ENCODE data around the gene KSR2. TPM values are rescaled to one million over a fixed set of nuclear protein-coding genes. Genes with fewer than 3 reads are reported as not detected.

The KSR2 gene
- total RNA-seq, 1 donor from 2014 or later, result not detected

DNA sequence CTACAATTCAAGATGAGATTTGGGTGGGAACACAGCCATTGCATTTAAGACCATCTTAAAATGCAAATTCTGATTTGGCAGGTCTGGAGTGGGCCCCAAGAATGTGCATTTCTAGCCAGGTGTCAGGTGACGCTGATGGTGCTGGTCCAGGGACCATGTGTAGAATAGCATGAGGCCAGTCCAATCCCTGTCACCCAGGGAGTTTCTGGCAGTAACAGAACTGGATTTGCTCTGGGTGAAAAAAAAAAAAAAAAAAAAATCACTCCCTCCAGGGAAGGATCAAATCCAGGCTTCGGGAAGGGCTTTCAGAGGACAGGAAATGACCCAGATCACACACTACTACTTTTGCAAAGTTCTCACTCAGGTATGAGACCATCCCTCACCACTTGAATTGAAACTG, 394.1 kb downstream of the KSR2 start:
- H3K27me3 Mint-ChIP-seq (ENCODE audit: low read depth), result peaks cover 10% of the 10 kb centered on the region
- DNase-seq (ENCODE audit: low spot score), result no peak
- TF ChIP-seq, protein P1, sequence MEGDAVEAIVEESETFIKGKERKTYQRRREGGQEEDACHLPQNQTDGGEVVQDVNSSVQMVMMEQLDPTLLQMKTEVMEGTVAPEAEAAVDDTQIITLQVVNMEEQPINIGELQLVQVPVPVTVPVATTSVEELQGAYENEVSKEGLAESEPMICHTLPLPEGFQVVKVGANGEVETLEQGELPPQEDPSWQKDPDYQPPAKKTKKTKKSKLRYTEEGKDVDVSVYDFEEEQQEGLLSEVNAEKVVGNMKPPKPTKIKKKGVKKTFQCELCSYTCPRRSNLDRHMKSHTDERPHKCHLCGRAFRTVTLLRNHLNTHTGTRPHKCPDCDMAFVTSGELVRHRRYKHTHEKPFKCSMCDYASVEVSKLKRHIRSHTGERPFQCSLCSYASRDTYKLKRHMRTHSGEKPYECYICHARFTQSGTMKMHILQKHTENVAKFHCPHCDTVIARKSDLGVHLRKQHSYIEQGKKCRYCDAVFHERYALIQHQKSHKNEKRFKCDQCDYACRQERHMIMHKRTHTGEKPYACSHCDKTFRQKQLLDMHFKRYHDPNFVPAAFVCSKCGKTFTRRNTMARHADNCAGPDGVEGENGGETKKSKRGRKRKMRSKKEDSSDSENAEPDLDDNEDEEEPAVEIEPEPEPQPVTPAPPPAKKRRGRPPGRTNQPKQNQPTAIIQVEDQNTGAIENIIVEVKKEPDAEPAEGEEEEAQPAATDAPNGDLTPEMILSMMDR (IDR thresholded peaks at IDR 0.05), result no peak
- no peaks in the 10 kb centered on the region for H3K9me3 Mint-ChIP-seq (ENCODE audit: low read depth)
- peaks cover 3% of the 10 kb centered on the region for H3K4me1 Mint-ChIP-seq (ENCODE audit: low read depth)
- no peak overlapping the region for H3K27ac Mint-ChIP-seq (ENCODE audit: unreplicated experiment)
- H3K4me3 Mint-ChIP-seq (ENCODE audit: unreplicated experiment), result no peak overlapping the region
- no peaks in the 10 kb centered on the region for H3K36me3 Mint-ChIP-seq (ENCODE audit: low read depth)

DNA sequence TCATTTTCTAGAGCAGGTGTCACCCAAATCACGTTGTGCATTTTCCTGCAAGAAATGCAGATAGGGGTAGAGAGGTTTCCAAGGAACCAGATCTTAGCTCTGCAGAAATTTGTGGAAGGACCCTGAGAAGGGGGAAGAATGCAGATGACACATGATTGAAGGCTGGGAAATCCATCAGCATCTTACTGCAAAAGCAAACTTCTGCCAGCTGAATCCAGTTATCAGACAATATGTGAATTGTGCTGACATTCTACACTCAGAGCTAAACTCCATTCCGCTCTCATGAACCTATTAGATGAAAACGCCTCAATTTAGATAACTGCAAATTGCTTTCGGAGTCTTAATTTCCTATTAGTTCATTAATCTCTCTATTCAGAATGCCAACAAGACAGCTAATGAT, 396.0 kb downstream of the KSR2 start:
- H3K4me3 Mint-ChIP-seq (ENCODE audit: unreplicated experiment), result no peak overlapping the region
- H3K27ac Mint-ChIP-seq (ENCODE audit: unreplicated experiment), result no peak overlapping the region
- TF ChIP-seq, protein P1 (IDR thresholded peaks at IDR 0.05), result no peak

DNA sequence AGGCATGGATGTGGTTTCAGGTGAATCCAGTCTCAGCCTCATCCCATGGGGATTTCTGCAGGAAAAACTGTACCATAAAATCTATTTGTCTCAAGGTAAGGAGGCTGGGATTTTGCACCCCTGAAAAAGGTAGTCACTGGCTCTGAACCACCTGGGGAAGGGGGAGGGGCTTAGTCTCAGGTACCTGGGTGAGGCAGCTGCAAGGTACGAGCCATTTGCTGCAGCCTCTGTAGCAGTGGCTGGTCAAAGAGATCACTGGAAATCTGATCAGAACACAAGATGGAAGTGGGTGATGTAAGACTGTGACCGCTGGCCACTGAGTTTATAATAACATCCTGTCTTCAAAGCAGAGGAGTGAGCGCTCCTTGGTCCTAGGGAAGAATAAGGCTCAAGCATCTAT, 397.5 kb downstream of the KSR2 start:
- Mint-ChIP-seq H3K27ac (ENCODE audit: unreplicated experiment) (no peak overlapping the region), H3K27me3 (ENCODE audit: low read depth) (peaks cover 15% of the 10 kb centered on the region)
- TF ChIP-seq, protein P1 (IDR thresholded peaks at IDR 0.05), result no peak

More for the DNA sequence above, 396.0 kb downstream of the KSR2 start:
- H3K4me1 Mint-ChIP-seq (ENCODE audit: low read depth), result peaks cover 5% of the 10 kb centered on the region
- H3K27me3 Mint-ChIP-seq (ENCODE audit: low read depth), result peaks cover 10% of the 10 kb centered on the region
- no peak for DNase-seq (ENCODE audit: low spot score)
- no peaks in the 10 kb centered on the region for H3K9me3 Mint-ChIP-seq (ENCODE audit: low read depth)
- no peaks in the 10 kb centered on the region for H3K36me3 Mint-ChIP-seq (ENCODE audit: low read depth)

DNA sequence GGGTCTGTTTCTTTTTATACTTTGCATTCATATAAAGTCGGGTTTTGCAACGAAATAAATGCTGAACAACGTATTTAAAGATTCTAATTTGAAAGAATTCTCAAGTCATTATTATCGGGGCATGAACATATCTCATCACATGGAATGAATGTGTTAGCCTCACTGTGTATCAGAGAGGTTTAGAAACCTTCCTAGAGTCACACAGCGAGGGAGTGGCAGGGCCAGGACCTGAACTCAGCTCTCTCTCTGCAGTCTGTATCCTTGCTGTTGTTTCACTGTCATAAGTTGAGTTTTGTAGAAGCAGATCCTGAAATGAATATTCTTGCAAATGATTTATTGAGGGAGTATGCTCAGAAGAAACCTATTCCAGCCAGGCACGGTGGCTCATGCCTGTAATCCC, 398.2 kb downstream of the KSR2 start:
- Mint-ChIP-seq H3K27ac (ENCODE audit: unreplicated experiment) (no peak overlapping the region), H3K36me3 (ENCODE audit: low read depth) (no peaks in the 10 kb centered on the region), H3K9me3 (ENCODE audit: low read depth) (no peaks in the 10 kb centered on the region), H3K4me3 (ENCODE audit: unreplicated experiment) (no peak overlapping the region), H3K27me3 (ENCODE audit: low read depth) (peaks cover 15% of the 10 kb centered on the region), H3K4me1 (ENCODE audit: low read depth) (peaks cover 7% of the 10 kb centered on the region)
- DNase-seq (ENCODE audit: low spot score), result no peak
- TF ChIP-seq, protein P1 (IDR thresholded peaks at IDR 0.05), result no peak

More for the DNA sequence above, 397.5 kb downstream of the KSR2 start:
- Mint-ChIP-seq H3K9me3 (ENCODE audit: low read depth) (no peaks in the 10 kb centered on the region), H3K36me3 (ENCODE audit: low read depth) (no peaks in the 10 kb centered on the region), H3K4me1 (ENCODE audit: low read depth) (peaks cover 7% of the 10 kb centered on the region), H3K4me3 (ENCODE audit: unreplicated experiment) (no peak overlapping the region)
- DNase-seq (ENCODE audit: low spot score), result no peak

DNA sequence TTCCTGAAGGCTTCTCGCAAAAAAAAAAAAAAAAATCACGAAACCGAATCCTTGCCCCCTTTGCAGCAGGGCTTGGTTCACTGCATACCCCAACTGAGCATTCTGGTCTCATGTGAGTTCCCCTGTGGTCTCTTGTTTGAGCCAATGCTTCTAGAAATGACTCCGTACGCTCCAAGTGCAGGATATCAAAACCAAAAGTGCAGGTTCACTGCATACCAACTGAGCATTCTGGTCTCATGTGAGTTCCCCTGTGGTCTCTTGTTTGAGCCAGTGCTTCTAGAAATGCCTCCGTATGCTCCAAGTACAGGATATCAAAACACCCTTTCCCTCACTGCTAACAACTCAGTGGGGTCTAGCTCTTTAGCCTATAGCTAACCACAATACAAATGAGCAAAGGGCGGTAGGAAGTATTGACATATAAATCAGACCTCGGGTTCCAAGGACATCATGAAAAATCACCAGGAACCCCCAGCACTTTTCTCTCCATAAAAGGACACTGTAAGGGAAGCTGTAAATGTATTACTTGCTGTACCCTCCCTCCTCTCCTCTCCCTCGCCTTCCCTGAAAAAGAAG, 401.1 kb downstream of the KSR2 start:
- no peak overlapping the region for H3K27ac Mint-ChIP-seq (ENCODE audit: unreplicated experiment)
- no peaks in the 10 kb centered on the region for H3K36me3 Mint-ChIP-seq (ENCODE audit: low read depth)
- H3K4me1 Mint-ChIP-seq (ENCODE audit: low read depth), result peaks cover 13% of the 10 kb centered on the region
- DNase-seq (ENCODE audit: low spot score), result no peak
- H3K9me3 Mint-ChIP-seq (ENCODE audit: low read depth), result no peaks in the 10 kb centered on the region
- no peak overlapping the region for H3K4me3 Mint-ChIP-seq (ENCODE audit: unreplicated experiment)
- peaks cover 16% of the 10 kb centered on the region for H3K27me3 Mint-ChIP-seq (ENCODE audit: low read depth)
- TF ChIP-seq, protein P1 (IDR thresholded peaks at IDR 0.05), result no peak
